GM15510 (cell line): ENCODE measurements around the gene MSI2.

ENCODE experiments used
- POLR2A ChIP-seq: IDR thresholded peaks from 3 replicates; pipeline ENCODE4 v1.6.1; 2011; ENCODE audit warnings: borderline replicate concordance; ENCODE audit not compliant: insufficient read length; ENCODE audit errors: extremely low read depth

Gene MSI2

DNA sequence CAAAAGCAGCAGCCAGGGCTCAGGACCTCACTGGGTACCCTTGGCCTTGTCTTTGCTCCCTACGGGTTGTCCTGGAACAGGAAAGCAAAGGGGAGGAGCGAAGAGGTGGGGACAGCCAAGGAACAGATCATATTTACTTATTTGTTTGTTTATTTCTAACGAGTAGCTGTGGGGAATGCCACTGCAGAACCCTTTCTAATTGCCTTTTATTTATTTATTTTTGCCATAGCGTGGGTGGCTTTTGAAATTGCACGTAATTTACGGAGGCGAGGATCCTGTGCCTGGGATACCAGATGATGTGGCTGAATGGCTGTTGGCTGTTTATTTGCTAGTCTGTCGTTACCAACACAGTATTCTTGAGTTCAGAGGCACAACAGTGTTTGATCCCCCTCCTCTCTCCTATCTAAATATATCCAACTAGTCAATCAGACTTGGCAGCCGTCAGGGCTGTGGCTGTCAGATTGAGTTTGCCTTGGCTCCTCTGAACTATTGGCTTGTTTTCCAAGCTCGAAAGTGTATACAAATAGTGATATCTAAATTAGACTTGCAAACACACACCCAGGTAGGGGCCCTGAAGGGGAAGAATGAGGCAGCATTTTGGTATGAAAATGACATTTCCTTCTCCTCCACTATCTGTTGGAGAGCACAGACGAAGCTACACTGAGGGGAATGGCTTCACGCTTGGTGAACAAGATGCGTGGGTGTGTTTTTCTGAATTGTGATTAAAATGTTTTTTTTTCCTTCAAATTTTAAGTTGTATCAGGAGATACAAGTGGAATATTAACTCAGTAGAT is 110.4 kb downstream of the MSI2 start:
- TF ChIP-seq POLR2A: no peak

DNA sequence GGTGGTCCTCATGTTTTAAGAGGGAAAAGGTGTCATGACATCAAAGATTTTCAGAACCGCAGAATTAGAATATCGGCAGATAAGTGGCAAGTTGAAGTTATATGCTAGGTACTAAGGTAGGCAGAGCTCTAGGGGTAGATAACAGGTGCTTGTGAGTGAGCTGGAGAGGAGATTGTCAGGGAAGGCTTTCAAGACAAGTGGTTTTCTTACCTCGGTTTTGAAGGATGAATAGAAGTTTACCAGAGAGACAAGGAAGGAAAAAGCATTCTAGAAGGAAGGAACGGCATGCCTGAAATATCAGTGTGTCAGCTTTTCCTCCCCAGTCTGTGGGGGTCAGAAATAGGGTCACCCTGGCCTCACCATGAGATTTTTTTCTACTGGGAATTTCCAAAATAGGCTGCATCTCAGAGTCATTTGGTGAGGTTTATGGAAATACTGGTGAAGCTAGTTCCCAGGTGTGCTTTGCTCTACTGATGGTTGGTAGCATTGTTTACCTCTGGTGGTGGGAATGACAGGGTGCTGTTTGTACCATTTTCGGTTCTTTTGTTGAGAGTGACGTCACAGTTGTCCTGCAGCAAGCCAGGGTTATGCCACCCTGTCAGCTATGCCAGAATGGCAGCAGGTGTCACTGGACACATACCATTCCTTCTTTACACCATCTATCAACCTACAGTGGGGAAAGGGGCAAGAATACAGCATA is 112.5 kb downstream of the MSI2 start:
- no peak for TF ChIP-seq POLR2A

- no peak for TF ChIP-seq POLR2A
These were observed 113.2 kb downstream of the MSI2 start for GRCh38 chr17:57369509-57369945.

- no peak for TF ChIP-seq POLR2A
These were observed 113.8 kb downstream of the MSI2 start for GRCh38 chr17:57370037-57370581.

DNA sequence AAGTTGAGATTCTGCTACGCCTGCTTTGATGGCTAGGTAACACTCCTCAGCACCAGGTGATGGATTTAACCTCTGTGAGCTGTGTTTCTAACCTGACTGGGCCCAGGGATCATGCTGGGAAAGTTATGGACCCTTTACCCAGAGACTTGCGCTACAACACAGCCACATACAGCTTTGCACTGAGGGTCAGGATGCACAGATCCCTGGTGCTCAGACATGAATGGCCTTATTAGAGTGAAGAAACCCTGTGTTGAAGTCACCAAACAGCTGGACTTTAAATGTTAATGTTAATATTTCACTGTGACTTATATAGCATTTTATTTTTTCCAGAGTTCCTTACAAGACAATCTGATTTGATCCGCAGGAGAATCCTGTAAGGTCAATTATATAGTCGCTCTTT is 114.3 kb downstream of the MSI2 start:
- no peak for TF ChIP-seq POLR2A

DNA sequence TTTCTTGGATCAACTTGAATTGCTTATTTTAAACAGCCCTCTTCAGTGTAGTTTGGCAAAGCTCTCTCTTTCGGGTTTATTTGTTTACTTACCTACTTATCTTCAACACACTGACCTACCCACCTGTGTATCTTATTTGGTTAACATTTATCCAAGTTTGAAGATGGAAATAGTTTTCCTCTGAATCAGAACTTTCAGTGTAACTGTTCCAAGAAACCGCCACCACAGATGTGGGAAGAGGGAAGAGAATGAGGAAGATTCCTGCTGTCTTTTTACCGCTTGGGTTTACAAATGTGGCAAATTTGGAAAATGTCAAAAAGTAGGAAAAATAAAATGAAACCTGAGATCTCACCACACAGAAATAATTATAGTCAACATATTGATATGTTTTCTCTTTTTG is 115.8 kb downstream of the MSI2 start:
- TF ChIP-seq POLR2A: no peak

DNA sequence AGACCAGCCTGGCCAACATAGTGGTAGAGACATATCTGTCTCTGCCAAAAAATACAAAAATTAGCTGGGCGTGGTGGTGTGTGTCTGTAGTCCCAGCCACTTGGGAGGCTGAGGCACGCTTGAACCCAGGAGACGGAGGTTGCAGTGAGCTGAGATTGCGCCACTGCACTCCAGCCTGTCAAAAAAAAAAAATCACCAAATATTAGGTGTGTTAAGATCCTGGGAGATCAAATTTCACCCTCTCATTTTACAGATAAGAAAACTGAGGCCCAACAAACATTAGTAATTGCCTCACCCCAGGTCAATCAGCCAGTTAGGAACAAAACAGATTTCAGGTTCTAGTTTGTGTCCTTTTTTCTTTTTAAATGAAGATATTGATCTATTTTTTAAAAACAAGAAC is 116.7 kb downstream of the MSI2 start:
- TF ChIP-seq POLR2A: no peak

DNA sequence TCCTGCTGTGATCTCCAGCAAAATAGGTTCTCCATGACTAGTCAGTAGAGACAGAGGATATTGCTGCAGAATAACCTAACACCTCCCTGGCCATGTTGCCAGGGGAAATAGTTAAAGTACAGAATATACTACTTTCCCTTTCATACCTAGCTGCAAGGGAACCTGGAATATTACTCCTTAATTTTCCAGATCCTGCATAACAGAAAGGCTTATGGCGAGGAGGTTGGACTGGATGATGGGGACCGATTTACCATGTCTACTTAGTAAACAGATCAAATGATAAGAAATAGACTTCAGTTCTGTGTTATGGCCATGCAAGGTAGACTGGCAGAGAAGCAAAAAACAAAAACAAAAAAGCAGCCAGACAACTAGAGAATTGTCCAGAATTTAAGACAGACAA is 117.4 kb downstream of the MSI2 start:
- TF ChIP-seq POLR2A: no peak

- TF ChIP-seq POLR2A: no peak
These were observed 118.9 kb downstream of the MSI2 start for GRCh38 chr17:57375040-57375769.

DNA sequence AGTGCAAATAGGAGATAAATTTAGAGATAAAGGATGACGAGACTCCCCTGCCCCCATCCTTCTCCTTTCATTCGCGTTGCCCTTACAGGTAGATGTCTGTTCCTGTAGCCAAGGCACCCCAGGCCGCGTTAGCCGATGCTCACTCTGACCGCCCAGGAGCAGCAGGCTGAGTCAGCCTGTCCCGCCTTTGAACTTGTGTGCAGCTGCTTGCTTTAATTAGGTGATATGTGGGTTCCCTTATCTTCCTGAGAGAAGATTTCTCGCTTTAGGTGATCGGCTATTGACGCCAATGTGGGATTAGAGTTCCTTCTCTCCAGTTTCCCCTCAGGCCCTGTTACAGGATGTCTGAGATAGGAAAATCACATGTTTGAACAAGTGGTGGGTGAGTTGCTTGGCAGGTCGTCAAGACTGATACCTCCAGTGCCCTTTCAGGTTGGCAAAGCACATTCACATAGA is 119.5 kb downstream of the MSI2 start:
- TF ChIP-seq POLR2A: no peak

- TF ChIP-seq POLR2A: no peak
These were observed 120.8 kb downstream of the MSI2 start for GRCh38 chr17:57377094-57377493.

GRCh38 chr17:57379237-57379894 is 123.0 kb downstream of the MSI2 start:
- TF ChIP-seq POLR2A: no peak

DNA sequence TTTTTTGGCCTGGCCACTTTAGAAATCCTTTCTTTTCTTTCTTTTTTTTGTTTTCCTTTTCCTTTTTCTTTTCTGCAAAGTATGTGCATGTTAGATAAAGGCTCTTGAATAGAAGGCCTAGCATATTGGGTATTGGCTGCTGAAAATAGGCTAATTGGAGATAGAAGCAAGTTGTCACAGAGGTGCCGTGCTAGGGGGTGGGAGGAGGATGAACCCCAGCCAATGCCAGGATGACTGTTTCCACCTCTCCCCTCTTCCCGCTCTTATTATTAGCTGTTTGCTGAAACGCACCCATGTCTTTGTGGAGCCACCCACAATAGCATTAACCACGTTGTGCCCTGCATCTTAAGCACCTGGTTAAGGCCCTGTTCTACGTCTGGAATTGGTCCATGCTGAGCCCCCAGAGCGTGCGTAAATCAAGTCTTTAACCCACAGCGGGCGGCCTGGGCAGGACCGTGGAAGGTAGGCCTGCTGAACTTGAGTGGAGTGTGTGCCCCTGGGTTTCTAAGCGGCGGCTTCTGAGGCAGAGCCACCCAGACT is 123.6 kb downstream of the MSI2 start:
- no peak for TF ChIP-seq POLR2A

DNA sequence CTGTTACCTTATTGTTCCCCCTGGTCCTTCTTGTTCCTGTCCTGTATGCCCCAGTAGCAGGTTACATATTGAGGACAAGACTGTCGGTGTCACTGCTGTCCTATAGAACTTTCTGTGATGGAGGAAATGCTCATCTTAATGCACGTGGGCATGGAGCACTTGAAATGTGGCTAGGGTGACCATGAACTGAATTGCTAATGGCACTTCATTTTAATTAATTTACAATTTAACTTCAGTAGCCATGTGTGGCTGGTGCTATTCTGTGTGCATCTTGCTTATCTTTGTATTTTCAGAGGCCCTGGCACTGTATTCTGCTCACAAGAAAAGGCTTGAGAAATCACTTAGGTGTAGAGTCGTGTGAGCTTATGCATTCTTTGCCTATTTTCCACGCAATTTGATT is 125.2 kb downstream of the MSI2 start:
- no peak for TF ChIP-seq POLR2A
